ENCODE data around the gene CYP11A1.

Gene CYP11A1

DNA sequence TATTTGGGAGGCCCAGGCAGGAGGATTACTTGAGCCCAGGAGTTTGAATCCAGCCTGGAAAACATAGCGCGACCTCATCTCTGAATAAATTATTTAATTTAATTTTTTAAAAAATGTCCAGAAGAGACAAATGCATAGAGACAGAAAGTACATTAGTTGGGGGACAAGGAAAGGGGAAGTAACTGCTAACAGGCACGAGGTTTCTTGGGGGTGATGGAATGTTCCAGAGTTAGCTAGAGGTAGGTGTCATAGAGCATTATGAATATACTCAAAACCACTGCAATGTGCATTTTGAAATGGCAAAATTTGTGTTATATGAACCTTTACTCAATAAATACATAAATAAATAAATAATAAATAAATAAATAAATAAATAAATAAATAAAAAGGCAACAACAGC, 31.7 kb upstream of the CYP11A1 start:
- H3K27ac Mint-ChIP-seq = no peak overlapping the region
- H3K4me1 Mint-ChIP-seq = peaks cover 49% of the 10 kb centered on the region
- H3K27me3 Mint-ChIP-seq (ENCODE audit: low read depth, poor library complexity) = peaks cover 5% of the 10 kb centered on the region
- DNase-seq = no peak
- no peaks in the 10 kb centered on the region for H3K9me3 Mint-ChIP-seq
- H3K4me3 Mint-ChIP-seq = no peak overlapping the region
- no peaks in the 10 kb centered on the region for H3K36me3 Mint-ChIP-seq (ENCODE audit: low read depth)
- TF ChIP-seq, protein P1, sequence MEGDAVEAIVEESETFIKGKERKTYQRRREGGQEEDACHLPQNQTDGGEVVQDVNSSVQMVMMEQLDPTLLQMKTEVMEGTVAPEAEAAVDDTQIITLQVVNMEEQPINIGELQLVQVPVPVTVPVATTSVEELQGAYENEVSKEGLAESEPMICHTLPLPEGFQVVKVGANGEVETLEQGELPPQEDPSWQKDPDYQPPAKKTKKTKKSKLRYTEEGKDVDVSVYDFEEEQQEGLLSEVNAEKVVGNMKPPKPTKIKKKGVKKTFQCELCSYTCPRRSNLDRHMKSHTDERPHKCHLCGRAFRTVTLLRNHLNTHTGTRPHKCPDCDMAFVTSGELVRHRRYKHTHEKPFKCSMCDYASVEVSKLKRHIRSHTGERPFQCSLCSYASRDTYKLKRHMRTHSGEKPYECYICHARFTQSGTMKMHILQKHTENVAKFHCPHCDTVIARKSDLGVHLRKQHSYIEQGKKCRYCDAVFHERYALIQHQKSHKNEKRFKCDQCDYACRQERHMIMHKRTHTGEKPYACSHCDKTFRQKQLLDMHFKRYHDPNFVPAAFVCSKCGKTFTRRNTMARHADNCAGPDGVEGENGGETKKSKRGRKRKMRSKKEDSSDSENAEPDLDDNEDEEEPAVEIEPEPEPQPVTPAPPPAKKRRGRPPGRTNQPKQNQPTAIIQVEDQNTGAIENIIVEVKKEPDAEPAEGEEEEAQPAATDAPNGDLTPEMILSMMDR (IDR thresholded peaks at IDR 0.05) = no peak

DNA sequence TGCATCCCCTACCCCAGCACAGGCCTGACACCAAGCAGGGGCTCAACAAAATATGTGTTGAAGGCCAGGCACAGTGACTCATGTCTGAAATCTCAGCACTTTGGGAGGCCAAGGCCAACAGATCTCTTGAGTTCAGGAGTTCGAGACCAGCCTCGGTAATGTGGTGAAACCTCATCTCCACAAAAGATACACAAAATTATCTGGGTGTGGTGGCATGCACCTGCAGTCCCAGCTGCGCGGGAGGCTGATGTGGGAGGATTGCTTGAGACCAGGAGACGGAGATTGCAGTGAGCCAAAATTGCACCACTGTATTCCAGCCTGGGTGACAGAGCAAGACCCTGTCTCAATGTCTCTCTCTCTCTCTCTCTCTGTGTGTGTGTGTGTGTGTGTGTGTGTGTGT, 30.7 kb upstream of the CYP11A1 start:
- DNase-seq = no peak
- peaks cover 50% of the 10 kb centered on the region for H3K4me1 Mint-ChIP-seq
- H3K27me3 Mint-ChIP-seq (ENCODE audit: low read depth, poor library complexity) = peaks cover 9% of the 10 kb centered on the region
- H3K27ac Mint-ChIP-seq = peak overlapping the region; percentile 13
- TF ChIP-seq, protein P1 (IDR thresholded peaks at IDR 0.05) = no peak
- H3K4me3 Mint-ChIP-seq = no peak overlapping the region
- no peaks in the 10 kb centered on the region for H3K36me3 Mint-ChIP-seq (ENCODE audit: low read depth)
- no peaks in the 10 kb centered on the region for H3K9me3 Mint-ChIP-seq

DNA sequence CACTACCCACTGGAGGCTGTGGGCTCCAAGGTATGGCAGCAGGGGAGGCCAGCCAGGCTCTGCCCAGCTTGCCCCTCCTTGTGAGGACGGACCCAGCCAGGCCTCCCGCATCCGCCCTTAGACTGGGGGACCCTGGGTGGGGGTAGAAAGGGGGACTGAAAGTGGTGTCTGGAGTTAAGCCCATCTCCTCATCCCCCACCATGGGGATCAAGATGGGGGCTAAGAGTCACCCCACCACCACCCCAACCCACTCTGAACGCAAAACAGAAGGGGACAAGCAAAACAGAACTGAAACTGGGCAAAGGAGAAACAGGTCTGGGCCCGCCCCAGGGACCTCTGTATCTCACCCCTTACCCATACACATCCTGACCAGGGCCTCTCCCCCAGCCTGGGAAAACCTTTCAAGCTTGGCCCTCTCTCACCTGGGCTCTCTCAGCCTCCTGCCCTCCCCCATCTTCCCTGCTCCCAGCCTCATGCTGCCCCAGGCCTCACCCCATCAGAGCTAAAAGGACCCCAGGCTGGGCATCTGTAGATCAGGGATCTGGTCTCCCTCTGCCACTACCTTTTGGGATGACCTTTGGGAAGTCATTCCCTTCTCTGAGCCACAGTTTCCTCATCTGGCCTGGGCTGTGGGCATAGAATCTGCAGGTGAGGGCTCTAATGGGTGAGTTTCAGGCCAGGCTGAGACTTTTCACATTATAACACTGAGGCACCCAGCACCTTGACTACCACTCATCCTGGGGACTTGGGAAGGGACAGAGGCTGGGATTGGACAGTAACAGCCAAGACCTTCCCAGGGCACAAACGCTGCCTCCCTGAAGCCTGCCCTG, 30.0 kb upstream of the CYP11A1 start:
- Mint-ChIP-seq H3K4me1 (peaks cover 57% of the 10 kb centered on the region), H3K27ac (no peak overlapping the region), H3K9me3 (no peaks in the 10 kb centered on the region), H3K4me3 (no peak overlapping the region), H3K27me3 (ENCODE audit: low read depth, poor library complexity) (peaks cover 9% of the 10 kb centered on the region), H3K36me3 (ENCODE audit: low read depth) (no peaks in the 10 kb centered on the region)
- TF ChIP-seq, protein P1 (IDR thresholded peaks at IDR 0.05) = no peak
- DNase-seq = no peak

DNA sequence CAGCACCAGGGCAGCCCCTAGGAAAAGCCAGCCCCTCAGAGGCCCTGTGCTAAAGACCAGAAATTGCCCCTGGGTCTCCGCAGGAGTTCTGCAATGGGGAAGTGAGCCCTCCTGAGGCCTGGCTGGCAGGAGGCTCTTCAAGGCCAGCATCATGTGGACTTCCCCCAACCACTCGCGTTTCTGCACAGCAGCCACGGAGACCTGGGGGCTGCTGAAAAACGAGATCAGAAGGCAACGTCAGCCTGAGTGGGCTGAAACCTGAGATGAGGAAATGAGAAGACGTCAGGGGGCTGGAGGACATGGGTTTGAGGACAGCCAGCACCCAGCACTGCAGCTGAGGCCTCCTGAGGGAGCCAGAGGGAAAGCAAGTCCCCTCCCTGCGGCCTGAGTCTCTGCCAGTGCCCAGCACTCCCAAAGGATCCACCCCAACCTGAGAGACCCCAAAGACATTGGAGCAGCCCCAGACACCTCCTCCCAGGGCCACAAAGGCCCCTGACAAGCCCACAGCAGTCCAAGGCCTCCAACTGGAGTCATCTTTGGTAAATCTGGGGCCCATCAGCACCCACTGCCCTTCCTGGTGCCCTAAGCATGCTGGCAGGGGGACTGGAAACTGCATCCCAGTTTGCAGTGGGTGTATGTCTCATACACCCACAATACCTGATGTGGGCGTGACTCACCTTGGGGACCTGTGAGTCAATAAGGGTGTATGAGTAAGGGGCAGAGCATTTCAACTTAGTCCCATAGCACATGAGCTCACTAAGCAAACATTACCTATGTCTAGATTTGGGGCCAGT, 29.2 kb upstream of the CYP11A1 start:
- Mint-ChIP-seq H3K27ac (no peak overlapping the region), H3K4me3 (no peak overlapping the region), H3K27me3 (ENCODE audit: low read depth, poor library complexity) (peaks cover 9% of the 10 kb centered on the region), H3K36me3 (ENCODE audit: low read depth) (no peaks in the 10 kb centered on the region), H3K4me1 (peaks cover 59% of the 10 kb centered on the region), H3K9me3 (no peaks in the 10 kb centered on the region)
- TF ChIP-seq, protein P1 (IDR thresholded peaks at IDR 0.05) = no peak
- DNase-seq = no peak

DNA sequence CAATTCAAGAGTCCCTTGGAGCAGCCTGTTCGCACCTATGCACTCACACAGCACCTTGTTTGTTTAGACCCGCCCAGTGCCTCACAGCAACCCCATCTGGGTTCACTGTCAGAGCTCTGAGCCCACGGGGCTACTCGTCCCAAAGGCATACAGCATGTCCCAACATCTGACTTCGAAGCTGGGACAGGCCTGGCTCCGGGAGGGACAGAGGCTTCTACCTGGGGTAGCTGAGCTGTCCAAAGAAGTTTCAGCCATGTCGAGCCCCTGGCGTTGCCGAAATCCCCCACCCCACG, 28.6 kb upstream of the CYP11A1 start:
- H3K4me3 Mint-ChIP-seq = peak overlapping the region; percentile 6
- H3K4me1 Mint-ChIP-seq = peaks cover 61% of the 10 kb centered on the region
- no peaks in the 10 kb centered on the region for H3K9me3 Mint-ChIP-seq
- TF ChIP-seq, protein P1 (IDR thresholded peaks at IDR 0.05) = no peak
- no peak for DNase-seq
- no peaks in the 10 kb centered on the region for H3K36me3 Mint-ChIP-seq (ENCODE audit: low read depth)
- H3K27me3 Mint-ChIP-seq (ENCODE audit: low read depth, poor library complexity) = peaks cover 9% of the 10 kb centered on the region
- H3K27ac Mint-ChIP-seq = peak overlapping the region; percentile 4
